Panc1 (cell line): ENCODE data around the gene MRPL40. TPM values are rescaled to one million over a fixed set of nuclear protein-coding genes. Genes with fewer than 3 reads are reported as not detected.

Experiments
- ATAC-seq: fragments of 200-7000 bp; cut with Tn5 transposase; 2 replicates; pipeline ENCODE4 v1.9.1; 2020; ENCODE audit warnings: mild to moderate bottlenecking, moderate library complexity
- BruUV-seq: library from RNA; stranded (reverse); fragments of 400-500 nt; replicated peaks from 2 replicates; lab custom pipeline; 2021; lab: Mats Ljungman, UMichigan
- CTCF ChIA-PET: fragments of 300-600 bp; sonication (Branson Sonifier 250); formaldehyde crosslinking; loops from one replicate; lab custom pipeline; 2022; ENCODE audit warnings: antibody characterized with exemption; lab: Charles Lee
- POLR2A ChIA-PET: fragments of 300-600 bp; sonication (Branson Sonifier 250); formaldehyde crosslinking; loops from one replicate; lab custom pipeline; 2022; ENCODE audit warnings: antibody characterized with exemption; lab: Charles Lee
- DNase-seq: peaks from one replicate; pipeline ENCODE4 v3.0.0-alpha.2; 2010; ENCODE audit warnings: low read depth, low spot score
- H3K27ac ChIP-seq: 2 replicates; pipeline ENCODE4 v1.5.1; 2011; ENCODE audit warnings: mild to moderate bottlenecking, low read length, inconsistent platforms
- H3K27me3 ChIP-seq: fragments of 200-500 bp; sonication (Bioruptor generic); 2 replicates; pipeline ENCODE4 v1.6.0; 2014; ENCODE audit warnings: low read length, inconsistent platforms; ENCODE audit not compliant: control insufficient read depth, insufficient read depth
- H3K36me3 ChIP-seq: fragments of 200-500 bp; sonication (Bioruptor generic); 2 replicates; pipeline ENCODE4 v1.5.1; 2014; ENCODE audit warnings: inconsistent platforms, mild to moderate bottlenecking, low read length, moderate library complexity; ENCODE audit not compliant: control insufficient read depth, insufficient read depth
- H3K4me1 ChIP-seq: 2 replicates; pipeline ENCODE4 v1.5.1; 2011; ENCODE audit warnings: inconsistent platforms, mild to moderate bottlenecking, low read length, moderate library complexity; ENCODE audit not compliant: control insufficient read depth, insufficient read depth
- H3K4me3 ChIP-seq, 2 experiments: 2 replicates each; pipeline ENCODE4 v1.5.1; 2011 to 2012; ENCODE audit warnings: low read depth in 2 of 2, low read length in 2 of 2, mild to moderate bottlenecking in 2 of 2, inconsistent platforms in 1 of 2, moderate library complexity in 1 of 2
- H3K9me3 ChIP-seq: fragments of 200-500 bp; sonication (Bioruptor generic); 2 replicates; pipeline ENCODE4 v1.5.1; 2014; ENCODE audit warnings: low read depth, mild to moderate bottlenecking, inconsistent platforms, low read length, moderate library complexity; ENCODE audit not compliant: control insufficient read depth, insufficient read depth
- CTCF ChIP-seq: fragments of 450-650 bp; IDR thresholded peaks from 2 replicates; pipeline ENCODE4 v1.5.1; 2017; ENCODE audit warnings: mild to moderate bottlenecking
- POLR2AphosphoS5 ChIP-seq: IDR thresholded peaks from 2 replicates; pipeline ENCODE4 v1.6.1; 2012; ENCODE audit warnings: mild to moderate bottlenecking, low read depth, low read length, moderate library complexity
- REST ChIP-seq, 2 experiments: IDR thresholded peaks; 2 replicates each; pipeline ENCODE4 v1.6.1; 2011 to 2012; ENCODE audit warnings: low read depth in 2 of 2, control low read depth in 1 of 2, low read length in 1 of 2, mild to moderate bottlenecking in 1 of 2, moderate library complexity in 1 of 2; ENCODE audit not compliant: insufficient read depth in 1 of 2
- SIN3A ChIP-seq: IDR thresholded peaks from 2 replicates; pipeline ENCODE4 v1.6.1; 2012; ENCODE audit warnings: low read depth, mild to moderate bottlenecking, low read length, moderate library complexity, borderline replicate concordance; ENCODE audit not compliant: insufficient read depth
- TCF7L2 ChIP-seq: IDR thresholded peaks from 2 replicates; pipeline ENCODE4 v1.6.1; 2011; ENCODE audit warnings: mild to moderate bottlenecking, low read depth, low read length, inconsistent platforms
- in situ Hi-C: cut with HindIII; loops from 2 replicates; pipeline ENCODE4 v1.10.0; 2016; ENCODE audit warnings: low sequenced_read_pairs, low pct_unique_long_range_greater_than_20kb
- intact Hi-C: fragments of 100-400 bp; cut with micrococcal nuclease; formaldehyde crosslinking; loops from one replicate; pipeline ENCODE4 v1.10.0; 2022; ENCODE audit not compliant: unreplicated experiment
- total RNA-seq: library from RNA; stranded (reverse); gene quantifications from one replicate; pipeline ENCODE4 v1.2.1, GENCODE V29; 2021; ENCODE audit not compliant: unreplicated experiment

Gene MRPL40
- total RNA-seq, 1 experiment from 2014 or later, result 36.3 TPM

GRCh38 chr22:19471572-19471971, 39.2 kb downstream of the MRPL40 start:
- no peak overlapping the region for H3K27ac ChIP-seq
- in situ Hi-C loops, result no loop called here
- ChIA-PET CTCF (no interaction called here), POLR2A (no interaction called here)
- DNase-seq (no peak), ATAC-seq (no peak)
- H3K36me3 ChIP-seq, result peaks cover 12% of the 10 kb centered on the region
- TF ChIP-seq SIN3A, result no peak
- no peak for TF ChIP-seq REST (IDR thresholded peaks at IDR 0.05; ENCODE audit: insufficient read depth in 1 of 2, low read depth in 2 of 2, low read length in 1 of 2)
- TF ChIP-seq TCF7L2, result no peak
- TF ChIP-seq CTCF, result no peak
- TF ChIP-seq POLR2AphosphoS5, result no peak
- no peak overlapping the region for H3K4me3 ChIP-seq
- H3K27me3 ChIP-seq, result no peaks in the 10 kb centered on the region
- no TSS peak for BruUV-seq
- intact Hi-C loops, result no loop called here
- no peaks in the 10 kb centered on the region for H3K9me3 ChIP-seq
- no peaks in the 10 kb centered on the region; the same call in 1 of the 2 replicates for H3K4me1 ChIP-seq

GRCh38 chr22:19472233-19472632, 39.9 kb downstream of the MRPL40 start:
- Histone ChIP-seq H3K27me3 (no peaks in the 10 kb centered on the region), H3K9me3 (no peaks in the 10 kb centered on the region), H3K4me1 (peaks cover under 1% of the 10 kb centered on the region; the same call in 1 of the 2 replicates), H3K27ac (no peak overlapping the region), H3K4me3 (no peak overlapping the region), H3K36me3 (peaks cover 6% of the 10 kb centered on the region)
- ChIA-PET CTCF (no interaction called here), POLR2A (no interaction called here)
- no peak for DNase-seq
- no TSS peak for BruUV-seq
- ATAC-seq, result no peak
- in situ Hi-C loops, result no loop called here
- intact Hi-C loops, result no loop called here
- no peak for TF ChIP-seq POLR2AphosphoS5
- no peak for TF ChIP-seq REST (IDR thresholded peaks at IDR 0.05; ENCODE audit: insufficient read depth in 1 of 2, low read depth in 2 of 2, low read length in 1 of 2)
- no peak for TF ChIP-seq TCF7L2
- no peak for TF ChIP-seq CTCF
- no peak for TF ChIP-seq SIN3A
